Chondrocyte (in vitro differentiated cells): Measurements from ENCODE around the gene NCSTN. TPM values are rescaled to one million over a fixed set of nuclear protein-coding genes. Genes with fewer than 3 reads are reported as not detected.
A peak's percentile ranks its signal among the peaks of the same experiment; 100 is the strongest.

Experiments
- DNase-seq: peaks from one replicate; pipeline ENCODE4 v3.0.0; 2021; ENCODE audit warnings: mixed read lengths, low spot score
- H3K27ac Mint-ChIP-seq: one replicate; pipeline ENCODE4 v1.8.0; 2021; ENCODE audit warnings: mild to moderate bottlenecking, moderate library complexity, mixed read lengths; ENCODE audit not compliant: unreplicated experiment
- H3K27me3 Mint-ChIP-seq: 2 replicates; pipeline ENCODE4 v1.8.0; 2021; ENCODE audit warnings: low read depth, mixed read lengths
- H3K36me3 Mint-ChIP-seq: 2 replicates; pipeline ENCODE4 v1.8.0; 2021; ENCODE audit warnings: low read depth, mixed read lengths
- H3K4me1 Mint-ChIP-seq: 2 replicates; pipeline ENCODE4 v1.8.0; 2021; ENCODE audit warnings: low read depth, mild to moderate bottlenecking, mixed read lengths
- H3K4me3 Mint-ChIP-seq: one replicate; pipeline ENCODE4 v1.8.0; 2021; ENCODE audit warnings: mild to moderate bottlenecking, moderate library complexity, mixed read lengths; ENCODE audit not compliant: unreplicated experiment
- H3K9me3 Mint-ChIP-seq: 2 replicates; pipeline ENCODE4 v1.8.0; 2021; ENCODE audit warnings: low read depth, mixed read lengths
- total RNA-seq: library from RNA; stranded (reverse); gene quantifications from 3 replicates; pipeline ENCODE4 v1.2.1, GENCODE V29; 2021
- TF ChIP-seq, protein P1 (sequence below): fragments of 200-600 bp; sonication (generic); IDR thresholded peaks from 2 replicates; pipeline ENCODE4 v1.5.0; 2021; ENCODE audit warnings: antibody characterized with exemption, mild to moderate bottlenecking, moderate library complexity

NCSTN gene
- total RNA-seq, 1 donor from 2014 or later = 94.6 TPM

- Mint-ChIP-seq H3K27ac (no peak overlapping the region), H3K9me3 (no peaks in the 10 kb centered on the region), H3K4me1 (peaks cover 10% of the 10 kb centered on the region), H3K36me3 (peaks cover 38% of the 10 kb centered on the region), H3K27me3 (no peaks in the 10 kb centered on the region), H3K4me3 (no peak overlapping the region)
- TF ChIP-seq, protein P1, sequence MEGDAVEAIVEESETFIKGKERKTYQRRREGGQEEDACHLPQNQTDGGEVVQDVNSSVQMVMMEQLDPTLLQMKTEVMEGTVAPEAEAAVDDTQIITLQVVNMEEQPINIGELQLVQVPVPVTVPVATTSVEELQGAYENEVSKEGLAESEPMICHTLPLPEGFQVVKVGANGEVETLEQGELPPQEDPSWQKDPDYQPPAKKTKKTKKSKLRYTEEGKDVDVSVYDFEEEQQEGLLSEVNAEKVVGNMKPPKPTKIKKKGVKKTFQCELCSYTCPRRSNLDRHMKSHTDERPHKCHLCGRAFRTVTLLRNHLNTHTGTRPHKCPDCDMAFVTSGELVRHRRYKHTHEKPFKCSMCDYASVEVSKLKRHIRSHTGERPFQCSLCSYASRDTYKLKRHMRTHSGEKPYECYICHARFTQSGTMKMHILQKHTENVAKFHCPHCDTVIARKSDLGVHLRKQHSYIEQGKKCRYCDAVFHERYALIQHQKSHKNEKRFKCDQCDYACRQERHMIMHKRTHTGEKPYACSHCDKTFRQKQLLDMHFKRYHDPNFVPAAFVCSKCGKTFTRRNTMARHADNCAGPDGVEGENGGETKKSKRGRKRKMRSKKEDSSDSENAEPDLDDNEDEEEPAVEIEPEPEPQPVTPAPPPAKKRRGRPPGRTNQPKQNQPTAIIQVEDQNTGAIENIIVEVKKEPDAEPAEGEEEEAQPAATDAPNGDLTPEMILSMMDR = no peak
- DNase-seq = no peak
Measured at GRCh38 chr1:160360227-160360695, 17.1 kb downstream of the NCSTN start.

DNA sequence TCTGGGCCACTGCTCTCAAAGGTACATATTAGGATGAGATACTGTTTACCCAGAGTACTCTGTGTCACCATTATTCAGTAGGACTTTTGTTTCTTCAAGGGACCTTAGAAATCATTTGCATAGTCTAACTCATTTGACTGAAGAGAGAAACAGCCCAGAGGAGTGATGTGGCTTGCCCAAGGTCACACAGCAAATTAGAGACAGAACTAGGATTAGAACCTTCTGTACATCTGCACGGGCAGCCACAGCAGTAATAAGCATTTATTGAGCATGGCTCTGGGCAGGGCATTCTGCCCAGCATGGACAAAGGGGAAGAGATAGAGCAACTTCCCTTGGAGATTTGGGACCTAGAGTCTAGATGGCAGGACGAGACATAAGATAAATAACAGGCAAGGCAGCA lies 18.0 kb downstream of the NCSTN start:
- no peak overlapping the region for H3K27ac Mint-ChIP-seq
- DNase-seq = no peak
- peaks cover 10% of the 10 kb centered on the region for H3K4me1 Mint-ChIP-seq
- H3K9me3 Mint-ChIP-seq = no peaks in the 10 kb centered on the region
- no peak overlapping the region for H3K4me3 Mint-ChIP-seq
- TF ChIP-seq, protein P1 = no peak
- peaks cover 34% of the 10 kb centered on the region for H3K36me3 Mint-ChIP-seq
- H3K27me3 Mint-ChIP-seq = no peaks in the 10 kb centered on the region

GRCh38 chr1:160361814-160362167 lies 18.6 kb downstream of the NCSTN start:
- H3K27me3 Mint-ChIP-seq = no peaks in the 10 kb centered on the region
- TF ChIP-seq, protein P1 = no peak
- H3K4me1 Mint-ChIP-seq = peaks cover 10% of the 10 kb centered on the region
- H3K27ac Mint-ChIP-seq = no peak overlapping the region
- no peaks in the 10 kb centered on the region for H3K9me3 Mint-ChIP-seq
- no peak for DNase-seq
- no peak overlapping the region for H3K4me3 Mint-ChIP-seq
- H3K36me3 Mint-ChIP-seq = peaks cover 28% of the 10 kb centered on the region

DNA sequence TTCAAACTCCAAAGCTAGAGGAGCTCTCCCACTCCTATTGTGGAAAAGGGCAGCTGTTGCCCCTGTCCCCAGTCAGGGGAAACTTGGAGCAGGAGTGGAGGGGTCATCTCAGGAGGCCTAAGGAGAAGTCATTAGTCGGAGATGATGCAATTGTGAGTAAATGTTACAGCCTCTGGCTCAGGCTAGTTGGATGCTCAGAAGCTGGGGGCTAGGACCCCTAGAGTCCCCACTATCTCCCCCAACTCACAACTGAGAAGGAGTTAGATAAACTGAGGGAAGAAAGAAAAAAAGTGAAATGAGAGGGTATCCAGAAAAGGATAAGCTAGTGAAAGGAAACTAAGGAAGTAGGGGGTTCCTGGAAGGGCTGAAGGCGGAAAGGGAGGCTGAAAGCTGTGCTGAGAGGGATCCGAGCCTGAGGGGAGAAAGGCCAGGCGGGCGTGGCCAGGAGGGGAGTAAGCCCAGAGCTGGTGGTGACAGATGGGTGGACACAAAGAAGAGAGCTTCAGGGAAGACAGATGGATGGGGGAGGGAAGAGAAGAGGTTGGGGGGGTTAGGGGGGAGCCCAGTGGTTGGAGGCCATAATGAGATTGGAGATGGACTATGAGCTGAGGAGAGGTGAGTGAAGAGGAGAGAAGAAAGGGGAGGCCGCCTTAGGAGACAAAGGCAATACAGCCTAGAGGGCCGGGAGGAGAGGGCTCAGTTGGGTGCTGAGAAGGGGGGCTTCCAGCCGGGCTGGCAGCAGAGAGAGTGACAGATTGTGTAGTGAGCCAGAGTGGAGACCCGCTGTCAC lies 19.2 kb downstream of the NCSTN start:
- Mint-ChIP-seq H3K4me3 (no peak overlapping the region), H3K27me3 (no peaks in the 10 kb centered on the region), H3K36me3 (peaks cover 26% of the 10 kb centered on the region), H3K4me1 (peaks cover 10% of the 10 kb centered on the region), H3K9me3 (no peaks in the 10 kb centered on the region), H3K27ac (peak overlapping the region; percentile 81)
- TF ChIP-seq, protein P1 = no peak
- no peak for DNase-seq

GRCh38 chr1:160363010-160363409 lies 19.8 kb downstream of the NCSTN start:
- peaks cover 21% of the 10 kb centered on the region for H3K36me3 Mint-ChIP-seq
- no peak overlapping the region for H3K4me3 Mint-ChIP-seq
- no peaks in the 10 kb centered on the region for H3K9me3 Mint-ChIP-seq
- H3K4me1 Mint-ChIP-seq = peaks cover 10% of the 10 kb centered on the region
- no peak overlapping the region for H3K27ac Mint-ChIP-seq
- H3K27me3 Mint-ChIP-seq = no peaks in the 10 kb centered on the region
- TF ChIP-seq, protein P1 = no peak
- no peak for DNase-seq
